NCI-H1105 (cell line): ENCODE data around the gene ASCL5.
A peak's percentile ranks its signal among the peaks of the same experiment; 100 is the strongest.

Source experiments
- DNase-seq: peaks from one replicate; lab custom pipeline; 2025; lab: John Stamatoyannopoulos, UW

The ASCL5 gene

DNA sequence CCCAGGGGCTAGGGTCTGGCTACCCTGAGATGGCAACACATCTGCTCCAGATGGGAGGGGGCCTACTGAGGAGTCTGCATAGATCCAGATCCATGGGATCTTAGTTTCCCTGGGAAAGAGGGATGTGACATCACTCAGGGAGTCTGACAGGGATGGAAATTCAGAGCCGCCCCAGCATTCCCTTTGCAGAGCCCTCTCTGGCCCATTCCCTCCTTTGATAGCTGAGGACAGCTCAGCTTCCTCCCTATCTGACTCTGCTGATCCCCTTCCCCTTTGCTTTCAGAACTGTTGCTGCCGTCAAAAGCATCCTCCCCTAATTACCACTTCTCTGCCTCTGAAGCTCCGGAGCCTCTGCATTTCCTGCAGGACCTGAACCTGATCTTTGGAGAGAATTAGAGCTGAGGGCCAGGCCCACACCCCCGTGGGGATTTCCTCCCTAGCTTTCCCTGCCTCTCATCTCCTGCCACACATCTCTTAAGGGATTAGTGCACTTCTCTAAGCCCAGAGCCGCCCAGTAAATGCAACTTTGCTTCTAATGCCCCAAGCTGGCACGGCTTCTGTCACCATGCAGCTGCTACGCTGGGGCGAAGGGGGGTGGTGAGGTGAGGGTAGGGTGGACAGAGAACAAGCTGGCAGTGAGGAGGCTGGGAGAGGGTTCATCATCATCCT, 9.5 kb upstream of the ASCL5 start:
- no peak for DNase-seq

GRCh38 chr1:201134405-201134804, 7.4 kb upstream of the ASCL5 start:
- no peak for DNase-seq

DNA sequence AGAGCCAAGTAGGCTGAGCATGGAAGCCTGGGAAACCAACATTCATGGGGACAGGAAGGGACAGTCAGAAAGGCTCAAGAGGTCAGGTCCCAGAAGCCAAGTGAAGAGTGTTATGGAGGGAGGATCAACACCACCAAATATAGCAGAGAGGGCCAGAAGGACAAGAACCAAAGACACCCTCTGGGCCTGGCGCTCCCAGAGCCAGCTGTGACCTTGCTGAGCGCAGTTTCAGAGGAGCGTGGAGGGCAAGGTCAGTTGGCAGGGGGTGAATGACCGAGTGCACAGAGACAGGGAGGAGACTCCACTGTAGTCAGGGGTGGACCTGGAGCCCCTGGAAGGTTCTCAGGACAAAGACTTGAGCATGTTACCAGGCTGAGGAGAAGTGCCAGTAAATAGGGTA, 4.4 kb upstream of the ASCL5 start:
- no peak for DNase-seq

DNA sequence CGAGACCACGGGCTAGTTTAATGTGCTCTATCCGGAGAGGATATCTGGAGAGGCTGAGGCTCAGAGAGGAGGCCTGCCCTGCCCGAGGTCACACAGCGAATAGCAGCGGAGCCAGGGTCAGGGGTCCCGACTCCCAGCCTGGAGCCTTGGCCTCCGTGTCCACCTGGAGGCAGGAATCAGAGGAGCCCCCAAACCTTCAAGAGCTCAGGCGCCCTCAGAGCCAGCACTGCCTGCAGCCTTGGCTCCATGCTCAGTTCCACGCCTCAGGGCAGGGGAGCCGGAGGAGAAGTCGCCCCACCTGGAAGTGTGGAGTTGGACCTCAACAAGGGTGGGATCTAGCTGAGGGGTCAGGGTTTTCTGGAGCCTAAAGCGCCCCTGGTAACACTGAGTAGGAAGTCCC, 2.0 kb upstream of the ASCL5 start:
- DNase-seq = no peak

- DNase-seq = no peak
Measured at GRCh38 chr1:201128476-201128875, 1.5 kb upstream of the ASCL5 start.

DNA sequence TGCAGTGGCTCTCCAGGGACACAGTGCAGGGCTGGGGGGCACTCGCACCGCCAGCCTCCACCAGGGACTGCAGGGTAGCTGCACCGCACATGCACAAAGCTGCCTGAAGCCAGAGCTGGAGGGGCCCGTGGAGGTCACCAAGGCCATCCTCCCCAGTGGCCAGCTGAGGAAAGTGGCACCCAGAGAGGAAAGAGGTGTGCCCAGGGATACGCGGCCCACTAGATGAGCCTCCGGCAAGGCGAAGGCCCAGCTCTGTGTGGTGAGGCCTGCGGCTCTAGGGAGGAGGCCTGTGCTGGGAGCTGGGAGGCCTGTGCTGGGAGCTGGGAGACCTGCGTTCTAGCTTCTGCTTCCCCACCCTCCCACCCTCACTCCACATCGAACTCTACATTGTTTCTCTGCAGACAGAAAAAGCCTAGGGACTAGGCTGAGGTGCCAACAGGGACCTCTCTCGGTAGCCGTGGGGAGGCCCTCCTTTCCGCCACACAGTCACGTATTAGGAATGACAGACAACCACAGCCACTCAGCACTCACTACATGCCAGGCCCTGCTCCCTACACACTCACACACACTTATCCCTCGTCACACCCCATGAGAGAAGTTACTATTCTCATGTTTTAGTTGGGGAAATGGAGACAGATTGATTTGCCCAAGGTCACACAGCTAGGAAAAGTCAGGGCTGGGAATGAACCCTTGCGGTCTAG, 921 bp upstream of the ASCL5 start:
- DNase-seq = no peak

GRCh38 chr1:201126463-201126831, 537 bp downstream of the ASCL5 start:
- no peak for DNase-seq

DNA sequence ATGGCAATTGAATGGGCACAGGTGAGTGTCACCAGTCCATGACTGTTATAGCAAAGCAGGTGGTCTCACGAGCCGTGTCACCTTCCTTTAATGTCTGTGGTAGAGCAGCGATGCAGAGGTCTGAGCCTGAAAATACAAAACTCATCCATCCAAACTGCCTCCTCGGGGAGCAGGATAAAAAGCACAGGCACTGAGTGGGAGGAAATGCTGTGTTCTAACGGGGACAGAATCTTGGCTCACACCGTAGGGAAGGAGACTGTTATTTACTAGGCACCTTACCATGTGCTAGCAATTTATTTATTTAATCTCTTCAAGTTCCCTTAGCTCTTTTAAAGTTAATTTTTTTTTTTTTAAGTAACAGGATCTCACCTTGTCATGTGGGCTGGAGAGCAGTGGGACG, 1.2 kb downstream of the ASCL5 start:
- DNase-seq = no peak

DNA sequence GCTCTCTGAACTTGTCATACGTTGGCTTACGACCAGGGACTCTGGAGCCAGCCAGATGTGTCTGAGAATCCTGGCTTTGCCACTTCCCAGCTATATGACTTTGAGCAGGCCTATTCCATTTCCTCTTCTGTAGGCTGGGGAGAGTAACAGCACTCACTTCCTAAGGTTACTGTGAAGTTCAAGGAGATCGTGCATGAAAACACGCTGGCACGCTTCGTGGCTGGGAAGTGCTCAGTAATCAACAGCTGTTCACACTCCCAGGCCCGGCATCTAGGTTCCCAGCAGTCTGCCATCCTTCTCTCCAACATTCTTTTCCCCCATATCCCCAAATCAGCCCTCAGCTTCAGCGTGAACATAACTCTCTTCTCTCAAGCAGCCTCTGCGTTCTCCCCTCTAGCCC, 2.0 kb downstream of the ASCL5 start:
- DNase-seq = no peak

DNA sequence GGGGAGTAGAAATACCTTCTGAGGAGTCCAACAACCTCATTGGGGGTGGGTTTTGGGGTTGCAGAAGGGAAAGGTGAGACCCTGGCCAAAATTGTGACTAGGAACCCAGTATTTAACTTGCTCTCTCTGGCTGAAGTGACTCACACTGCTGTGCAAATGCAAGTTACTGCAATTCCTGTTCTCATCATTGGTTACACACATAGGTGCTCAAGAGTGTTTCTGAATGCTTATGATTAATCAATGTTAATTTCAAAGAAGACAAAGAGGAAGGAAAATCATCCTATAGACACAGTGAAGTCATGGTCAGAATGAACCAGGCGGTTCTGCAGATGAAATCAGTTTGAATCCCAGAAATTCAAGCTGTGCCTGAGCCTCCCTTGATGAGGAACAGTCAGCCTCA, 3.1 kb downstream of the ASCL5 start:
- DNase-seq = no peak

- no peak for DNase-seq
Measured at GRCh38 chr1:201122321-201122957, 4.5 kb downstream of the ASCL5 start.

GRCh38 chr1:201119206-201120197, 7.5 kb downstream of the ASCL5 start:
- no peak for DNase-seq

- no peak for DNase-seq
Measured at GRCh38 chr1:201116091-201116490, 10.9 kb downstream of the ASCL5 start.

DNA sequence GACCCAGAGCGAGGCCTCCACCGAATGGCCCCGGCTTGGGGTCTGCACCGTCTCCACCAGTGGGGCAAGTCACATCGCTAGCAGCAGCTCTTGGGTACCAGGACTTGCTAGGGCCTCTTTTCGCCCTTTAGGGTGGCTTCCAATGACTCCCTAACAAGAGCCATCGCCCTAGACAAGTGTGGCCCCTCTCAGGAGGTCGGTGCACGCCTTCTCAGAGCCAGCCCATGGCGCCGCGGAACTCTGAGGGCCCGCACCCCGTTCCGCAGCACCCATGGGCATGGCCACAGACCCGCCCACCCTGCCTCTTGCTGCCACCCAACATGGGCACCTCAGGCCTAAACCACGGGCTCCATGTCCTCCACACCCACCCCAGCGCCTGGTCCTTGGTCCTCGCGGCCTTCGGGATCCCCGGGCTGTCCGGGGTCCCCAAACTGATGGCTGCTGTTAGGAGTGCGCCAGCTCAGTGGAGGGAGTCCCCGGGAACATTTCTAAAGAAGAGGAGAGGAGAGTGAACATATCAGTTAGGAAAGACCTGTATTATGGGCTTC, 11.5 kb downstream of the ASCL5 start:
- DNase-seq = no peak

DNA sequence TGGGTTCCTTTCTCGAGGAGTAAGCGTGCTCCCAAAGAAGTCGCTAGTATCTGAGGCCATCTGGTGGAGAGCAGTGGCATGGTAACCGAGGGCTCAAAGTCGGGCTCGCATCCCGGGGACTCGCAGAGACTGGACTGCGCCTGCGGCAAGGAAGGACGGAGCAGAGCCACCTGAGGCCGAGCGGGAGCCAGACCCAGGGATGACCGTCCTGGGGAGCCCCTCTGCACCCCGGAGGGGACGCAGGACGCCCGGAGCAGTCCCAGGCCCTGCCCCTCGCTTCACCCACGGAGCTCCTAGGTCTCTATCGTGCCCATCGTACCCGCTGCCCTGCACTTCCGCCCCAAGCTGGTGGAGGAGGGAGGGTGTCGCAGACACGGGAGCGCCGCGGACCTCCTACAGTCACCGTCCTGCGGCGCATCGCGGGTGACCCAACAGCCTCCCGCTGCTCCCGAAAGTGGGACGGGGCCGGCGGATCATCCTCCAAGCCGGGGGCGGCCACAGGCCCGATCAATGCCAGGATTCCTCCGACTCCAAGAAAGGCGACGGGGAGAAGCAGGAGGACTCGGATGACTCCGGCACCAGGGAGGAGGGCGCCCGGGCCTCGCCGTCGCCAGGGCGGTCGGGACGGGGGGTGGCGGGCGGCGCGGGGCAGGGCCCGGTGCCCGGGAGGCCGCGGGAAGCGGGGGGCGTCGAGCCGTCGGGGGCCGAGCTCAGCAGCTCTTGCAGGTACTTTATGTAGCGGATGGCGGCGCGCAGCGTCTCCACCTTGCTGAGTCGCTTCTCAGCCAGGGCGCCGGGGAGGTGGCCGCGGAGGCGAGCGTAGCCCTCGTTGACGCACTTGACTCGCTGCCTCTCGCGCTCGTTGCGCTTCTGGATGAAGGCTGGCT, 12.5 kb downstream of the ASCL5 start:
- peak; percentile 96 for DNase-seq

DNA sequence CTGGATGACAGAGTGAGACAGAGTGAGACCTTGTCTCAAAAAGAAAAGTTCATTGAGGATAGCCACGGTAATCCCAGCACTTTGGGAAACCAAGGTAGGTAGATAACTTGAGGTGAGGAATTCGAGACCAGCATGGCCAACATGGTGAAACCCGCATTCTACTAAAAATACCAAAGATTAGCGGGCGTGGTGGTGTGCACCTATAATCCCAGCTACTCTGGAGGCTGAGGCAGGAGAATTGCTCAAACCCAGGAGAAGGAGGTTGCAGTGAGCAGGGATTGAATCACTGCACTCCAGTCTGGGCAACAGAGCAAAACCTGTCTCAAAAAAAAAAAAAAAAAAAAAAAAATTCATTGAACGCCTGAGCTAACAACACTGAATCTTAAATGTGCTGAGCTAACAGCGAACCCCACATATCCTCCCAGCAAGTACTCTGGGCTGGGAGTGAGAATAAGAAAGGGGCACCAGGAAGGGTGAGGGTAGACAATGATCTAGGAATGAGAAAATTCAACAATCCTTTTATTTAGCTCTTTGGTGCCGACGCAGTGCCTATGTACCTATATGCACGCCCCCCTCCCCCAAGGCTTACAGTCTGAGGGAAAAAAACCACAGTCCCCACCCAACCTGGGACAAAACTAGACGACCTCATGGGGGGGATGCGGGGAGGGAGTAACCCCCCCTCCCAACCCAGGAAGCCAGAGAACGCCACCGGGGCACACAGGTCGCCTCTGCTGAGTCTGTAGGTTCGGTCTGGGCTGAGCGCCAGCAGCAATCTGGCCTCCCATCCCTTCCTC, 13.3 kb downstream of the ASCL5 start:
- DNase-seq = no peak

GRCh38 chr1:201112926-201113325, 14.1 kb downstream of the ASCL5 start:
- DNase-seq = no peak

- no peak for DNase-seq
Measured at GRCh38 chr1:201112173-201112731, 14.7 kb downstream of the ASCL5 start, which contains the start of gene CACNA1S. TSS of gene CACNA1S (minus strand) at chr1:201112426. CDS start at chr1:201112339, 87 bp downstream.

- DNase-seq = no peak
Measured at GRCh38 chr1:201111672-201112071, 15.3 kb downstream of the ASCL5 start.

DNA sequence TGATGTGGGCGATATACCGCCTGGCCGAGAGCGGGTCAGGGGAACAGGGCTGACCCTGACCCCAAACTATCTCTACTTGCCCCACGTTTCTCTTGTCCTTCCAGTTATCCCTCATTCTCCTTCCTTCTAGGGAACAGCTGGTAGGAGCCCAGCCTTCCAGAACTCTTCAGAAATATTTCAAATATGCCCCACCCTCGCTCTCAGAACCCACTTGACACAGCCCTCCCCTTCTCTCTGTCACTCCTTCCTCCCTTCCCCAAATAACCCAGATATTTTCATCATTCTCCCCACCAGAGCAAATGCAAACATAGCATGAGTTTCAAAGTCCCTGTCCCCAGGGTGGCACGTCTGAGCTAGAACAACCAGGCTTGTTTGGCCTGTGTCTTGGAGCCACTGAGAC, 15.8 kb downstream of the ASCL5 start:
- no peak for DNase-seq
